GM12878 (cell line): ENCODE results near the gene MAML2. TPM values are rescaled to one million over a fixed set of nuclear protein-coding genes. Genes with fewer than 3 reads are reported as not detected.

Source experiments
- ATF2 ChIP-seq: IDR thresholded peaks from 2 replicates; pipeline ENCODE4 v1.6.1; 2012; ENCODE audit warnings: low read length, inconsistent platforms
- EED ChIP-seq: sonication (generic); IDR thresholded peaks from 2 replicates; pipeline ENCODE4 v1.6.1; 2016; ENCODE audit warnings: antibody characterized with exemption, low read depth
- EGR1 ChIP-seq, 2 experiments: IDR thresholded peaks; 1 replicate in 1 of 2; 2 replicates in 1 of 2; pipeline ENCODE4 v1.6.1; 2011 to 2012; ENCODE audit warnings: low read depth in 2 of 2, low read length in 2 of 2, borderline replicate concordance in 1 of 2, mild to moderate bottlenecking in 1 of 2, moderate library complexity in 1 of 2
- HDAC2 ChIP-seq: fragments of 200-600 bp; sonication (generic); IDR thresholded peaks from 2 replicates; pipeline ENCODE4 v1.6.1; 2017
- HSF1 ChIP-seq: fragments of 150-350 bp; IDR thresholded peaks from 2 replicates; pipeline ENCODE4 v1.6.1; 2014; ENCODE audit warnings: mild to moderate bottlenecking, low read depth, low read length
- IRF5 ChIP-seq: fragments of 450-650 bp; IDR thresholded peaks from 2 replicates; pipeline ENCODE4 v1.6.1; 2017; ENCODE audit warnings: borderline replicate concordance
- JUND ChIP-seq: IDR thresholded peaks from 2 replicates; pipeline ENCODE4 v1.6.1; 2012; ENCODE audit warnings: low read depth, mild to moderate bottlenecking, low read length, improper control_type of control experiment, moderate library complexity
- KAT2A ChIP-seq: conservative IDR thresholded peaks from 2 replicates; pipeline ENCODE4 v1.6.1; 2011; ENCODE audit warnings: low read depth, low read length; ENCODE audit not compliant: control insufficient read depth
- MAX ChIP-seq: IDR thresholded peaks from 2 replicates; pipeline ENCODE4 v1.6.1; 2012; ENCODE audit warnings: low read depth, low read length, improper control_type of control experiment
- PAX8 ChIP-seq: fragments of 450-650 bp; IDR thresholded peaks from 2 replicates; pipeline ENCODE4 v1.6.1; 2017; ENCODE audit warnings: mild to moderate bottlenecking, moderate library complexity
- PKNOX1 ChIP-seq: fragments of 450-650 bp; IDR thresholded peaks from 2 replicates; pipeline ENCODE4 v1.6.1; 2016; ENCODE audit warnings: mild to moderate bottlenecking
- PML ChIP-seq: IDR thresholded peaks from 2 replicates; pipeline ENCODE4 v1.6.1; 2012; ENCODE audit warnings: low read length, inconsistent platforms
- RBBP5 ChIP-seq: fragments of 200-600 bp; sonication (generic); conservative IDR thresholded peaks from 2 replicates; pipeline ENCODE4 v1.6.1; 2016
- REST ChIP-seq: IDR thresholded peaks from 2 replicates; pipeline ENCODE4 v1.6.1; 2012; ENCODE audit warnings: mild to moderate bottlenecking, low read depth, low read length
- SKIL ChIP-seq: fragments of 450-650 bp; IDR thresholded peaks from 2 replicates; pipeline ENCODE4 v1.6.1; 2017; ENCODE audit warnings: mild to moderate bottlenecking, low read depth, inconsistent platforms; ENCODE audit not compliant: poor library complexity, severe bottlenecking
- TCF7 ChIP-seq: IDR thresholded peaks from 2 replicates; pipeline ENCODE4 v1.6.1; 2014; ENCODE audit warnings: antibody characterized with exemption, borderline replicate concordance
- YBX1 ChIP-seq: fragments of 450-650 bp; IDR thresholded peaks from 2 replicates; pipeline ENCODE4 v1.6.1; 2016; ENCODE audit warnings: antibody characterized with exemption
- ZNF217 ChIP-seq: fragments of 450-650 bp; IDR thresholded peaks from 2 replicates; pipeline ENCODE4 v1.6.1; 2017; ENCODE audit warnings: antibody characterized with exemption, mild to moderate bottlenecking
- polyA plus RNA-seq, 11 experiments: library from polyadenylated mRNA; depleted of rRNA in 4 of 11; unstranded in 6 of 11; stranded (reverse) in 5 of 11; fragments of >200 nt; fragmentation: Nextera tagmentation in 4 of 11; fragmentation: Illumina TruSeq in 1 of 11; extraction: Ambion mirVana in 4 of 11; extraction: Trizol in 1 of 11; gene quantifications; 1 replicate in 1 of 11; 2 replicates in 10 of 11; pipeline versions ENCODE4 v1.2.1 to v1.2.3, GENCODE V29; 2011 to 2016; ENCODE audit warnings: inconsistent platforms in 2 of 11, missing spikeins in 2 of 11, low read depth in 1 of 11
- total RNA-seq, 4 experiments: library from RNA; depleted of rRNA in 3 of 4; stranded (reverse); fragments of >200 nt in 3 of 4; fragmentation: Illumina TruSeq in 1 of 4; extraction: Trizol in 1 of 4; gene quantifications; 2 replicates each; pipeline versions ENCODE4 v1.2.1 to v1.2.3, GENCODE V29; 2013 to 2021

Gene MAML2
- total and polyA plus RNA-seq, 10 of the 15 experiments (the other 5 are each of a cell fraction or from before 2014, with no cell fraction given), result 2.5 to 15.1 (median 12.0) TPM

- TF ChIP-seq EGR1 (IDR thresholded peaks at IDR 0.05; ENCODE audit: borderline replicate concordance in 1 of 2, low read depth in 2 of 2, low read length in 2 of 2) (no peak), EED (no peak), TCF7 (no peak), MAX (no peak), YBX1 (no peak), PML (no peak), ZNF217 (no peak), JUND (peak; percentile 53; the same call in 1 of the 2 replicates), PKNOX1 (no peak), REST (no peak), IRF5 (no peak), SKIL (no peak), RBBP5 (no peak), HDAC2 (no peak), KAT2A (no peak), PAX8 (no peak), HSF1 (no peak), ATF2 (peak; percentile 67)
Observed at GRCh38 chr11:96215110-96215782, 127.7 kb downstream of the MAML2 start (continued).
